ENCODE results near the gene OR6S1.
"Not testable (repeated sequence)": the region's sequence is repeated elsewhere in the genome, so short reads cannot be mapped to it uniquely, and the experiment has no call there.

OR6S1 gene

GRCh38 chr14:20630340-20631022, 11.0 kb downstream of the OR6S1 start:
- peak; percentile 15 for DNase-seq

- no peak for DNase-seq
Measured at GRCh38 chr14:20628063-20628854, 13.2 kb downstream of the OR6S1 start.

GRCh38 chr14:20627346-20628027, 14.0 kb downstream of the OR6S1 start:
- DNase-seq: no peak

GRCh38 chr14:20626274-20626673, 15.2 kb downstream of the OR6S1 start:
- DNase-seq: no peak

GRCh38 chr14:20624495-20625070, 16.9 kb downstream of the OR6S1 start:
- DNase-seq: peak; percentile 44

- DNase-seq: no peak
Measured at GRCh38 chr14:20623798-20624197, 17.7 kb downstream of the OR6S1 start.

- DNase-seq: no peak
Measured at GRCh38 chr14:20622816-20623291, 18.6 kb downstream of the OR6S1 start.

- DNase-seq: no peak
Measured at GRCh38 chr14:20620798-20621478, 20.6 kb downstream of the OR6S1 start.

- not testable (repeated sequence) for DNase-seq
Measured at GRCh38 chr14:20619688-20620087, 21.8 kb downstream of the OR6S1 start.

GRCh38 chr14:20618271-20618749, 23.2 kb downstream of the OR6S1 start:
- DNase-seq: no peak

- DNase-seq: no peak
Measured at GRCh38 chr14:20617138-20618003, 24.1 kb downstream of the OR6S1 start.

- no peak for DNase-seq
Measured at GRCh38 chr14:20615996-20616395, 25.5 kb downstream of the OR6S1 start.

- no peak for DNase-seq
Measured at GRCh38 chr14:20614038-20614840, 27.3 kb downstream of the OR6S1 start.

- DNase-seq: peak; percentile 66
Measured at GRCh38 chr14:20613094-20614037, 28.1 kb downstream of the OR6S1 start.

- no peak for DNase-seq
Measured at GRCh38 chr14:20612403-20612802, 29.1 kb downstream of the OR6S1 start.

GRCh38 chr14:20611277-20611676, 30.2 kb downstream of the OR6S1 start:
- no peak for DNase-seq

- peak; percentile 69 for DNase-seq
Measured at GRCh38 chr14:20610002-20610765, 31.3 kb downstream of the OR6S1 start.

GRCh38 chr14:20609215-20610001, 32.1 kb downstream of the OR6S1 start:
- peak; percentile 36 for DNase-seq

All from T-helper 9 cell (primary cell).